Epithelial cell of proximal tubule (primary cell): ENCODE results near the gene SPATA17. TPM values are rescaled to one million over a fixed set of nuclear protein-coding genes. Genes with fewer than 3 reads are reported as not detected.

Experiments used
- DNase-seq: peaks from one replicate; pipeline ENCODE4 v3.0.0-alpha.2; 2011; ENCODE audit warnings: low read depth
- H3K4me3 ChIP-seq: 2 replicates; pipeline ENCODE4 v1.5.1; 2011; ENCODE audit warnings: low read depth, mild to moderate bottlenecking, low read length
- total RNA-seq: library from RNA; depleted of rRNA; stranded (reverse); fragments of >200 nt; gene quantifications from 2 replicates; pipeline ENCODE4 v1.2.3, GENCODE V29; 2015
- TF ChIP-seq, protein P1 (sequence below): conservative IDR thresholded peaks from 2 replicates; pipeline ENCODE4 v1.5.1; 2012; ENCODE audit warnings: low read depth, mild to moderate bottlenecking, low read length

SPATA17 gene
- total RNA-seq, 1 donor from 2014 or later, result 0.58 TPM

DNA sequence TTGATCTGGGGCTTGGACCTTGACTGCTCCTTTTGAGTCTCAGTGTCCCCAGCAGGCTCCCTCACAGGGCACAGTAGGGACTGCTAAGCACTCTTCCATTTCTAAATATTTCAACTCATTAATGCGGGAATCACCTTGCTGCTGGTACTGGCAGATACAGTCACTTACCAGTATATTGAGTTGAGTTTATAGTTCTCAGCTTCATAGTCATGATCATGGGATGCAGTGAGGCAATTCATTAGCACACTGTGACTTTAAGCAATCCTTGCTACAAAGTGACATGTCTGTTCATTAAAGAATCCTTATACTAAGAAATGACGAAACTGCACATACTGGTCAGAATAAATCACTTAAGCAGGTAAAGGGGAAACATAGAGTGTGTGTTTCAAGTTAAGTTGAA, 240.8 kb downstream of the SPATA17 start:
- TF ChIP-seq, protein P1, sequence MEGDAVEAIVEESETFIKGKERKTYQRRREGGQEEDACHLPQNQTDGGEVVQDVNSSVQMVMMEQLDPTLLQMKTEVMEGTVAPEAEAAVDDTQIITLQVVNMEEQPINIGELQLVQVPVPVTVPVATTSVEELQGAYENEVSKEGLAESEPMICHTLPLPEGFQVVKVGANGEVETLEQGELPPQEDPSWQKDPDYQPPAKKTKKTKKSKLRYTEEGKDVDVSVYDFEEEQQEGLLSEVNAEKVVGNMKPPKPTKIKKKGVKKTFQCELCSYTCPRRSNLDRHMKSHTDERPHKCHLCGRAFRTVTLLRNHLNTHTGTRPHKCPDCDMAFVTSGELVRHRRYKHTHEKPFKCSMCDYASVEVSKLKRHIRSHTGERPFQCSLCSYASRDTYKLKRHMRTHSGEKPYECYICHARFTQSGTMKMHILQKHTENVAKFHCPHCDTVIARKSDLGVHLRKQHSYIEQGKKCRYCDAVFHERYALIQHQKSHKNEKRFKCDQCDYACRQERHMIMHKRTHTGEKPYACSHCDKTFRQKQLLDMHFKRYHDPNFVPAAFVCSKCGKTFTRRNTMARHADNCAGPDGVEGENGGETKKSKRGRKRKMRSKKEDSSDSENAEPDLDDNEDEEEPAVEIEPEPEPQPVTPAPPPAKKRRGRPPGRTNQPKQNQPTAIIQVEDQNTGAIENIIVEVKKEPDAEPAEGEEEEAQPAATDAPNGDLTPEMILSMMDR, result no peak
- no peak for DNase-seq
- no peak overlapping the region for H3K4me3 ChIP-seq

DNA sequence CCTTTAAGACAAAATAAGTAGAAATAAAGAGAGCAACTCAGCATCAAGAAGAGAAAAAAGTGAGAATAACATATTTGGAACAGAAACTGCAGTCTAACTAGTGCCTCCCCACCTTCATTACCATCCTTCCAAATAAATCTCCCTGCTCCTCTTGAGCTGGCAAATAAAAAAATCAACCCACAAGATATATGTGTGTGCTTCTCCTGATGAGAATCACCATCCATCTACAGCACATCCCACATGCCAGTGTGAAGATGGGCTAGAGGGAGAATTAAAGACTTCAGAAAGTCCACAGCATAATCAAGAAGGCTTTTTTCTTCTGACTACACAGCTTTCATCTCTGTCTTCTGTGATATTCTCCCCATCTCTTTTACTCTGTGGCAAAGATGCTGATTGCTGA, 244.1 kb downstream of the SPATA17 start:
- no peak overlapping the region for H3K4me3 ChIP-seq
- TF ChIP-seq, protein P1, result no peak

DNA sequence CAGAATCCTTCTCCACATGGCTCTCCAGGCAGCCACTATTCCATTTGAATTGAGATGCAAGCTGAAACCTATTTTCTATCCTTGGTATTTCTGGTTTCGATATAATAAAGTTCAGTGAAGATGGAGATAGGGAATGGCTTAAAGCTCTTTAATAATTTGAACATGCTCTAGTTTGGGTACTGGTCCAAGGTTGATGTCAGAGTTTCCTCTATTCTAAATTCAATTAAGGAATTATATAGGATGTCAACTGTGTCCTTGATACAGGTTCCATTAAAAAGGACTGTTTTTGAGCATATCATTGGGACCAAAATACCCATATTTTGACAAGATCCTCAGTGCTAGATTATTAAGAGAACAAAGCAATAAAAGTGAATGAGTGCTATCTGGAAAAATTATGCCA, 245.3 kb downstream of the SPATA17 start:
- no peak for DNase-seq
- no peak overlapping the region for H3K4me3 ChIP-seq
- TF ChIP-seq, protein P1, result no peak

More for the DNA sequence above, 244.1 kb downstream of the SPATA17 start:
- DNase-seq, result no peak

DNA sequence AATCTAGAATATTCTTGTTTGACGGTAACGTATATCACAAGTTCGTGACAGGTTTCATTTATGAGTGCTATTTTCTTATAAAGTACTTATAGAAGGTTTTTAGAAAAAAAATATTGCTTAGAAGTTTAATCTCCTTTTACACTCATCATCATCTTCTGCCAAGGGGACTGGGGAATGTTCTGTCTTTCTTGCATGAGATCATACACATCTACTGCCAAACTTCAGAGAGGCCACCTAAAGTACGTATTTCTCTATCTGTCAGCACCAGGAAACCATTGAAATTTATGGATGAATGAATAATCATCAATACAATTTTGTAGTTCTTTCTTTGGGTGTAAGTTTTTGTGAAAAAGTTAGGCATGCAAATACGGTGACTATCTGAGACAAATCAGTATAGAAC, 245.8 kb downstream of the SPATA17 start:
- no peak for DNase-seq
- TF ChIP-seq, protein P1, result no peak
- H3K4me3 ChIP-seq, result no peak overlapping the region

DNA sequence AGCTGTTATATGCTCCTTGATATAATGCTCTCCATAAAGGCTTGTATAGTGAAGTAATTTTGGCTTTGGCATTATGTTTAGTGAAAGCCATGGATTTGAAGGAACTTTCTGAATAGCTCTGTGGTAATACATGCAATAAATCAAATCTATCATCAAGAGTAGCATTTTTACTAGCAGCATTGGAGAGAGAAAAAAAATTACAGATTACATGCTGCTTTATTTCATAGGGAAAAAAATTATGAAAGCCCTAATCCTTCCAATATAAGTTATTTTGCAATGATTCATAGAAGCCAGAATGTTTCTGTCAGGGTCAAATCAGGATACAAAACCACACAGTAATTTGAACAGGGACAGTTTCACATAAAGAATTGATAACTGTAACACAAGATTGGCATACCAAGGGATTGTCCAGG, 250.0 kb downstream of the SPATA17 start:
- H3K4me3 ChIP-seq, result no peak overlapping the region
- TF ChIP-seq, protein P1, result no peak
- DNase-seq, result no peak

DNA sequence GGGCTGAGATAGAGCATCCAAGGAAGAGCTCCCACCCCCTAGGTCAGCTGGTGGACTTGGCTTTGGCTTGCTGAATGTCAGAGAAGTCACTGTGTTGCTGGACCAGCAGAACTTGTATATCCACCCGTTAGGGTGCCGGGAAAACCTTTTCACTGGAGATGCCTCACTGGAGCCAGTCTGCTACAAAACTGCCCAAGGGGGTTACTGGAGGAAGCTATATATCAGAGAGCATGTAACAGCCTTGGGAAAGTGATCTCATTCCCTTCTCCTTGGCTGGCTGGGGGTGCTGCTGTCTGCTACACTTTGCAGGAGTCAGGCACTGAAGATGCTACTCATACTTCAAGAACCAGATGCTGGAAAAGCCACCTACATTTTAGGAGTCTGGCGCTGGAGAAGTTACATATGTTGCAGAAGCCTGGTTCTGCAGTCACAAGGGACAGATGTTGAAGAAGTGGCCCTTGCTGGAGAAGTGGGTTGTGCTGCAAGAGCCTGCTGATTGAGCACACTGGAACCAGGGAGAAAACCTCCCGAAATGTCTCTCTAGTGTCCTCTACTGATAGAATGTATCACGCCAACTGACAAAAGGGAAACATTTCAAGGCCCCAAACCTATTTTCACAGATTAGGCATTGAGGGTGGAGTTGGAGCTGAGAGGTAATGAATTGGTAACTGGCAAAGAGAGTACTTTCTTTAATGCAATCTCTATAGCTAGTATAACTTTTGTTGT, 250.6 kb downstream of the SPATA17 start:
- no peak for DNase-seq
- TF ChIP-seq, protein P1, result no peak
- no peak overlapping the region for H3K4me3 ChIP-seq

DNA sequence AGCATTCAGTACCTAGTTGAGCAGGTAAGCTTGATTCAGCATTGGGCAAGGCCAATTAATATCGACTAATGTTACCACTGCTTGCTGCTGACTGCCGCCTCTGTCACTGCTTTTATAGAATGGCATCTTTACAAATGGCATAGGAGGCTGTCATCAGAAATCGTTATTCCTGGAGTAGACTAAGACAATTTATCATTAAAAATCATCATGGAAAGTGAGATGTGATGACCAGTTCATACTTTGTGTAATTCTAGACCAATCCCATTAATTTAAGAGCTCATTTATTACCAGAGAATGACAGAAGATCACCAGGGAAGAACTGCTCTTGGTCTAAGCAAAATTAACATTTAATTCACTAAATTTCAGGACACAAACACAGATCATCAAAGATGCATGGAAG, 254.0 kb downstream of the SPATA17 start:
- TF ChIP-seq, protein P1, result no peak
- H3K4me3 ChIP-seq, result no peak overlapping the region
- no peak for DNase-seq
